Mucosa of descending colon (tissue), 3 donors: ENCODE data around the gene CTTNBP2. TPM values are rescaled to one million over a fixed set of nuclear protein-coding genes. Genes with fewer than 3 reads are reported as not detected.

Experiments used
- ATAC-seq: fragments of 200-7000 bp; cut with Tn5 transposase; one replicate; pipeline ENCODE4 v1.9.1; 2020; ENCODE audit warnings: mild to moderate bottlenecking, moderate library complexity
- DNase-seq, 3 donors: peaks; one replicate each; pipeline ENCODE4 v3.0.0-alpha.2; 2020
- H3K36me3 ChIP-seq: fragments of 200-600 bp; one replicate; pipeline ENCODE4 v1.8.0; 2021; ENCODE audit warnings: low read depth, mild to moderate bottlenecking
- H3K4me1 ChIP-seq: fragments of 200-600 bp; one replicate; pipeline ENCODE4 v1.8.0; 2021; ENCODE audit warnings: low read depth, mild to moderate bottlenecking
- H3K4me3 ChIP-seq: fragments of 200-600 bp; one replicate; pipeline ENCODE4 v1.8.0; 2021; ENCODE audit warnings: mild to moderate bottlenecking
- H3K9me3 ChIP-seq: fragments of 200-600 bp; one replicate; pipeline ENCODE4 v1.8.0; 2021; ENCODE audit warnings: mild to moderate bottlenecking
- intact Hi-C, 2 donors: fragments of 100-400 bp; cut with DNase I in 1 of 2; cut with micrococcal nuclease in 1 of 2; formaldehyde crosslinking; loops; one replicate each; pipeline versions ENCODE4 v1.11.0 to v1.11.1; 2022; cut with DNase I, micrococcal nuclease
- total RNA-seq, 3 donors: library from RNA; stranded (reverse); fragmentation: NEBNext Ultra II Directional in 2 of 3; extraction: Animal tissue kit (Norgen Biotek cat#: 25700) in 2 of 3; gene quantifications; one replicate each; pipeline versions ENCODE4 v1.2.1 to v1.2.4, GENCODE V29; 2021 to 2023
- TF ChIP-seq, protein P1 (sequence below): fragments of 200-600 bp; IDR thresholded peaks from one replicate; pipeline ENCODE4 v1.8.0; 2022; ENCODE audit warnings: antibody characterized with exemption, mild to moderate bottlenecking
- donor health status: DM: no; HTN: no; CAD: no; lungs with moderate emphysema.
- donor health status: DM: no; HTN: no; CAD: no.
- donor health status: DM: no; HTN: yes; CAD: no.

CTTNBP2 gene
- total RNA-seq, 3 donors from 2014 or later, result 3.9 to 8.3 (median 7.2) TPM

DNA sequence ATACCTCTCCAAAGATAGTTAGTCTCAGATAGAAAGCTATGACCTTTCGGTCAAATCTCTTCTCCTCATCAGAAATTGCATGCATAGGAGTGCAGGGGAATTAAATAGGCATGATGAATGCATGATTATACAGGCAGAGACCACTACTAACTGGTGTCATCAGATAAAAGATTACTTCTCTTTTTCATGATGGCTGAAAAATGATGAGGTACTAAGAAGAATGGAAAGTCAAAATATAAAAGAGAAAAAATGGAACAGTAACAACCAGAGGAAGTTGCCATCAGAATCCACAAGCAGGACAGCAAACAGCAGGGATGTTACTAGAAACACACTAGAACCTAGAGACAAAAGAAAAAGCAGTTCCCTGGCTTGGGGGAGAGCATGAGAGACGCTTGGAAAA is 31.6 kb downstream of the CTTNBP2 start:
- H3K4me1 ChIP-seq, result no peaks in the 10 kb centered on the region
- H3K4me3 ChIP-seq, result no peak overlapping the region
- intact Hi-C loops, result no loop called here
- ATAC-seq (no peak), DNase-seq (no peak)
- no peaks in the 10 kb centered on the region for H3K36me3 ChIP-seq
- H3K9me3 ChIP-seq, result no peaks in the 10 kb centered on the region
- TF ChIP-seq, protein P1, sequence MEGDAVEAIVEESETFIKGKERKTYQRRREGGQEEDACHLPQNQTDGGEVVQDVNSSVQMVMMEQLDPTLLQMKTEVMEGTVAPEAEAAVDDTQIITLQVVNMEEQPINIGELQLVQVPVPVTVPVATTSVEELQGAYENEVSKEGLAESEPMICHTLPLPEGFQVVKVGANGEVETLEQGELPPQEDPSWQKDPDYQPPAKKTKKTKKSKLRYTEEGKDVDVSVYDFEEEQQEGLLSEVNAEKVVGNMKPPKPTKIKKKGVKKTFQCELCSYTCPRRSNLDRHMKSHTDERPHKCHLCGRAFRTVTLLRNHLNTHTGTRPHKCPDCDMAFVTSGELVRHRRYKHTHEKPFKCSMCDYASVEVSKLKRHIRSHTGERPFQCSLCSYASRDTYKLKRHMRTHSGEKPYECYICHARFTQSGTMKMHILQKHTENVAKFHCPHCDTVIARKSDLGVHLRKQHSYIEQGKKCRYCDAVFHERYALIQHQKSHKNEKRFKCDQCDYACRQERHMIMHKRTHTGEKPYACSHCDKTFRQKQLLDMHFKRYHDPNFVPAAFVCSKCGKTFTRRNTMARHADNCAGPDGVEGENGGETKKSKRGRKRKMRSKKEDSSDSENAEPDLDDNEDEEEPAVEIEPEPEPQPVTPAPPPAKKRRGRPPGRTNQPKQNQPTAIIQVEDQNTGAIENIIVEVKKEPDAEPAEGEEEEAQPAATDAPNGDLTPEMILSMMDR, result no peak

DNA sequence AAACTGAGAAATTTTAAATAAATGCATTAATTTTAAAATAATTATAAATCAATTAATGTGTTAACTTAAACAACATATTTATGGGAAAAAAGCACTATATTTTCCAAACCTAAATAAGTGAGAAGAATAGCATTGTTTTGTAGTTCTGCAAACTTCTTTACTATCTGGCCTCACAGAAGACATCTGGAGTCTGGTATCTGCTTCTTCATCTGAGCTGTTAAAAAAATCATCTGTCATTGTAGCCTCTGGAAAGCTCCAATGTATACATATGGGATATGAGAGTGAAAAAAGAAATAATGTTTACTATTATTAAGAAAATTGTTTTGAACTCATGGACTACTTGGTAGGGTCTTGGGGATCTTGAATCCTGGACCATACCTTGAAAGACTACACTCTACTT is 32.2 kb downstream of the CTTNBP2 start:
- intact Hi-C loops, result no loop called here
- no peak for ATAC-seq
- DNase-seq, result no peak
- TF ChIP-seq, protein P1, result no peak
- H3K4me1 ChIP-seq, result no peaks in the 10 kb centered on the region
- H3K36me3 ChIP-seq, result no peaks in the 10 kb centered on the region
- H3K9me3 ChIP-seq, result no peaks in the 10 kb centered on the region
- no peak overlapping the region for H3K4me3 ChIP-seq

DNA sequence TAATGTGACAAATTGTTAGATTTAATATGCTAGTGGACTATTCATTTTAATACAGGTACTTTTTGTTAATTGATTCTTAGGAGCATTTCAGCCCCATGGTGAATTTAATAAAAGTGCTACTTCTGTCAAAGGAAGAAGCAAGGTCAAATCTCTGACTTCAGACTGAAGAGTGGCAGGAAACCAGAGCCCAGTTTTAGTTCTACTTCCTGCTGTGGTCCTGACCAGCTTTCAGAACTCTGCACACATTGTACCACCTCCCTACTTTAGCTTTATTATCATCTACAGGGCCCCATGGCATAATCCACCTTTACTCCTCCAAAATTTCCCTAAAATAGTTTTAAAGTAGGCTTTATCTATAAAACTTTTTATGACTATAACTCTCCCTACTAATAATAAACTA is 33.7 kb downstream of the CTTNBP2 start:
- TF ChIP-seq, protein P1, result no peak
- intact Hi-C loops, result no loop called here
- Histone ChIP-seq H3K9me3 (no peaks in the 10 kb centered on the region), H3K4me3 (no peak overlapping the region), H3K36me3 (no peaks in the 10 kb centered on the region), H3K4me1 (no peaks in the 10 kb centered on the region)
- no peak for ATAC-seq
- no peak for DNase-seq

DNA sequence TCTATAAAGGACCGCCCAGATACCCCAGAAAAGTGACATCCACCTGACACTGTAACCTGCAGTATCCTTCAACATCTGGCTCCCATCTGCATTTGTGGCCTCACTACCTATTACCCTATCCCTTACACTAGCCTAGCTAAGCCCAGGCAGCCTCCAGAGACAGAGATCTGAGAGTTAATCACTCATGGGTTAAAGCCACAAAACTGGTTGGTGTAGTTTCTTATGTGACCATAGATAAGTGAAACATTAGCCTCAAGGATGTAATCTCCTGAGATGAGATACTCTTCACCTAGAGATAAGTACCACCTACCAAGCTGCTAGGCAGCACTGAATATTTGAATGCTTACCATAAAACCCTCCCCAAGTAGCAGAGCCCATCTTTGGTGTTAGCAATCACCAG is 35.4 kb downstream of the CTTNBP2 start:
- TF ChIP-seq, protein P1, result no peak
- Histone ChIP-seq H3K4me1 (no peaks in the 10 kb centered on the region), H3K9me3 (no peaks in the 10 kb centered on the region), H3K4me3 (no peak overlapping the region), H3K36me3 (no peaks in the 10 kb centered on the region)
- DNase-seq, result no peak
- ATAC-seq, result no peak
- intact Hi-C loops, result no loop called here

DNA sequence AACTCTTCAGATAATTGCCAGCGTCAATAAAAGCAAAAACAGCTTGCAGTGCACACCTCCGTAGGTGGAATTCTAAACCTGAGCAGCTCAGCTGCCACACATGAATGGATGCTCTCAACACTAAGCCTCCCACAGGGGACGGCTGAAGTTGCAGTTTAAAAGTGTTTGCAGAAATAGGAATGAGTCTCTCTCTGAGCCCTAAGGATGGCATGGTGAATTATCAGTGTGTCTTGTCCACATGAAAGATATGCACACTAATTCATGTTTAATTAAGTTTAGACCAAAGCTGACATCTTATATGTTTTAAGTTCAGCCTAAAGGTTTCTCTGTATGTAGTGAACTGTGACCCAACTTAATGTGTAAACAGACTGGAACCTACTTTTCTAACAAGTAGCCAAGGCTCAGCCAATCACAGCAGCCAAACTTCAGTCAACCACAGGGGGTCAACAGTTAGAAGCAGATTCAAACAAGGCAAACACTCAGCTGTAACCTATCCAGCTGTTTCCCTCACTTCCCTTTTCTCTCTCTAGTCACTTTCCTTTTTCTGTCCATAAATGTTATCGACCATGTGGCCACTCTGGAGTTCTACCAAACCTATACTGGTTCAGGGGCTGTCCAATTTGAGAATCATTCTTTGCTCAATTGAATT is 38.1 kb downstream of the CTTNBP2 start:
- DNase-seq, result no peak
- no peaks in the 10 kb centered on the region for H3K36me3 ChIP-seq
- H3K9me3 ChIP-seq, result no peaks in the 10 kb centered on the region
- no peak overlapping the region for H3K4me3 ChIP-seq
- H3K4me1 ChIP-seq, result no peaks in the 10 kb centered on the region
- ATAC-seq, result no peak
- TF ChIP-seq, protein P1, result no peak
- intact Hi-C loops, result no loop called here
